Measurements from ENCODE around the gene RNF115.
"Not testable (repeated sequence)": the region's sequence is repeated elsewhere in the genome, so short reads cannot be mapped to it uniquely, and the experiment has no call there.

The RNF115 gene

DNA sequence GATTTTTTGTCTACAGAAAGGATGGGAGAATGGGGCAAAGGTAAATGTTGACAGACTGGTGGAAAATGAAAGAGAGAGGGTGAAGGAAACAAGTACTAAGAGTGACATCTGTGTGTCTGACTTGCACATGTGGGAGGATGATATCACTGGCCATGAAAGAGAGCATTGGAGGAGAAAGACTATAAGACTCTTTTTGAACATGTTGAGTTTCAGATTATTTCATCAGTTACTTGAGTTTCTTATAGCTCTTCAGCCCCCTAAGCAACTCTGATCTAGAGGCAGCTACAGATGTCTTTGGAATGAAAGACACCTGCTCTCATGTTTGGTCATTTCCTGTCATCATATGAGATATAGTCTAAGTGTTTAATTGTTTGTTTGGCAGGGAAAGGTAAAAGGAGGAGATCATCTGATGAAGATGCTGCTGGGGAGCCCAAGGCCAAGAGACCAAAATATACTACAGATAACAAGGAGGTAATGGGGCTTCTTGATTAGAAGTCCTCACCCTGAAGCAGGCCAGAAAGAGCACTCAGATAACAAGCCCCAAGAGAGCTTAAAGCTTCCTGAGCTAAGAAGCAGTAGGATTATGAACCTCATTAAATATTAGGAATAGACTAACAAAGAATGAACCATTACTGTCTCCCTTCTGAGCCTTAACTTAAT lies 4.6 kb upstream of the RNF115 start:
- Histone ChIP-seq H3K9ac (ENCODE audit: low read depth in 1 of 2, low read length in 2 of 2) (no peak overlapping the region), H3K4me1 (ENCODE audit: control insufficient read depth in 1 of 2, insufficient read depth in 2 of 2, low read length in 2 of 2) (peaks cover 8 to 12% of the 10 kb centered on the region in 2 donors), H3K27me3 (ENCODE audit: control insufficient read depth in 1 of 2, insufficient read depth in 2 of 2, low read length in 2 of 2) (no peaks in the 10 kb centered on the region), H3K9me3 (ENCODE audit: control insufficient read depth in 1 of 2, low read length in 2 of 2) (no peaks in the 10 kb centered on the region), H3K36me3 (ENCODE audit: control insufficient read depth in 1 of 2, insufficient read depth in 2 of 2, low read length in 2 of 2) (peaks cover 37 to 72% of the 10 kb centered on the region in 2 donors), H3K4me3 (ENCODE audit: low read depth in 1 of 2, low read length in 2 of 2) (no peak overlapping the region), H3K27ac (ENCODE audit: low read depth, low read length) (no peak overlapping the region)

DNA sequence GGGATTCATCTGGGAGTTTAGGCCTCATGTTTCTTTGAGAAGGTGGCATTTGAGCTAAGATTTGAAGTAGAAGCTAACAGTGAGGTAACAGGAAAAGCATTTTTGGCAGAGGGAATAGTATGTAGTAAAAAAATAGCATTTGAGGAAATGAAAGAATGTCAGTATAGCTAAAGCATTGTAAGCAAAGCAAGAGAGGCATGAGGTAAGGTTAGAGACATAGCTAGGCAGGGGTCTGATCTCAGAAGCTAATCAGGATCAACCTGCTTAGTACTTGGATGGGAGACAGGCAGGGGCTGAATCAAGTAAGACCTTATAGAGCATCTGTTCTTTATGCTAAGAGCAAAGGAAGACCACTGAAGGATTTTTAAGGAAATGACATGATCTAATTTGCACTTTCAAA lies 4.1 kb upstream of the RNF115 start:
- H3K9ac ChIP-seq (ENCODE audit: low read depth in 1 of 2, low read length in 2 of 2) = no peak overlapping the region
- peaks cover 8 to 12% of the 10 kb centered on the region in 2 donors for H3K4me1 ChIP-seq (ENCODE audit: control insufficient read depth in 1 of 2, insufficient read depth in 2 of 2, low read length in 2 of 2)
- no peaks in the 10 kb centered on the region for H3K9me3 ChIP-seq (ENCODE audit: control insufficient read depth in 1 of 2, low read length in 2 of 2)
- peaks cover 32 to 67% of the 10 kb centered on the region in 2 donors for H3K36me3 ChIP-seq (ENCODE audit: control insufficient read depth in 1 of 2, insufficient read depth in 2 of 2, low read length in 2 of 2)
- no peak overlapping the region for H3K4me3 ChIP-seq (ENCODE audit: low read depth in 1 of 2, low read length in 2 of 2)
- no peak overlapping the region for H3K27ac ChIP-seq (ENCODE audit: low read depth, low read length)
- H3K27me3 ChIP-seq (ENCODE audit: control insufficient read depth in 1 of 2, insufficient read depth in 2 of 2, low read length in 2 of 2) = no peaks in the 10 kb centered on the region

DNA sequence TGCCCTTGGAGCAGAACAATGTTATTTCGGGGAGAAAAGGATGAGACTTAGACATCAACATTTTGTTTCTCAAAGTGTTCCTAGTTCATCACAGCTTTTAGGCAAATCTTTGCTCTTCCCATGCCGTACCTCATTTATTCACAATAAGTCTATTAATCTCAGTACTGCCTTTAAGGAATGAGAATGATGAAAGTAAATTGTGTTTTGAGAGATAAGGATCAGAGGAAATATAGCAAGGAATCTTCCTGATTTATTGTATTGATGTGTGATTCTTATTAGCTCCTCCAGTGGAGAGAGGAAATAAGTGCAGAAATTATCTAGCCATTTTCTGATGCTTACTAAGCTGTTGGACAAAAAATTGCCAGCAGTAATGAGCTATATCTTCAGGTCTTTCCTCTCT lies 2.1 kb upstream of the RNF115 start:
- Histone ChIP-seq H3K36me3 (ENCODE audit: control insufficient read depth in 1 of 2, insufficient read depth in 2 of 2, low read length in 2 of 2) (peaks cover 32 to 49% of the 10 kb centered on the region in 2 donors), H3K27ac (ENCODE audit: low read depth, low read length) (no peak overlapping the region)

DNA sequence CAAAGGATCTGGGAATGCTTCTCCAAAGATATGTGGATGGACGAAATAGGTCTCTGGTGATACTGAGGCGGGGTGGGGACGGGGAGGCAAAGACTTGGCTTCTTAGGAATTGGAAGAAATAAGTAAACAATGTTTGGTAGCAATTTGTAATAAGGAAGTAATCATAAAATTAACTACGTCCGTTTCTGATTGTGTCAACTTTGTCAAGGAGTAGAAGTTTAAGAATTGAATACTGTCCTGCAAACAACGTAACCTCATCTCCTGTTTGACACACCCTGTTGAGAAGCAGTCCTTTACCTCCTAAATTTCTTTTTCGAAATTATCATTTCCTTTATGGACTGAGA lies 576 bp upstream of the RNF115 start:
- H3K27ac ChIP-seq (ENCODE audit: low read depth, low read length) = peak overlapping the region; percentile 89
- H3K4me1 ChIP-seq (ENCODE audit: control insufficient read depth in 1 of 2, insufficient read depth in 2 of 2, low read length in 2 of 2) = peaks cover 8 to 12% of the 10 kb centered on the region in 2 donors
- H3K4me3 ChIP-seq (ENCODE audit: low read depth in 1 of 2, low read length in 2 of 2) = peak overlapping the region; percentile 100
- no peaks in the 10 kb centered on the region for H3K9me3 ChIP-seq (ENCODE audit: control insufficient read depth in 1 of 2, low read length in 2 of 2)
- peak overlapping the region; percentile 88 to 95 for H3K9ac ChIP-seq (ENCODE audit: low read depth in 1 of 2, low read length in 2 of 2)
- H3K36me3 ChIP-seq (ENCODE audit: control insufficient read depth in 1 of 2, insufficient read depth in 2 of 2, low read length in 2 of 2) = peaks cover 30 to 33% of the 10 kb centered on the region in 2 donors
- no peaks in the 10 kb centered on the region for H3K27me3 ChIP-seq (ENCODE audit: control insufficient read depth in 1 of 2, insufficient read depth in 2 of 2, low read length in 2 of 2)

More for the DNA sequence above, 2.1 kb upstream of the RNF115 start:
- H3K27me3 ChIP-seq (ENCODE audit: control insufficient read depth in 1 of 2, insufficient read depth in 2 of 2, low read length in 2 of 2) = no peaks in the 10 kb centered on the region
- H3K4me3 ChIP-seq (ENCODE audit: low read depth in 1 of 2, low read length in 2 of 2) = no peak overlapping the region
- no peaks in the 10 kb centered on the region for H3K9me3 ChIP-seq (ENCODE audit: control insufficient read depth in 1 of 2, low read length in 2 of 2)
- H3K4me1 ChIP-seq (ENCODE audit: control insufficient read depth in 1 of 2, insufficient read depth in 2 of 2, low read length in 2 of 2) = peaks cover 8 to 12% of the 10 kb centered on the region in 2 donors
- H3K9ac ChIP-seq (ENCODE audit: low read depth in 1 of 2, low read length in 2 of 2) = no peak overlapping the region

DNA sequence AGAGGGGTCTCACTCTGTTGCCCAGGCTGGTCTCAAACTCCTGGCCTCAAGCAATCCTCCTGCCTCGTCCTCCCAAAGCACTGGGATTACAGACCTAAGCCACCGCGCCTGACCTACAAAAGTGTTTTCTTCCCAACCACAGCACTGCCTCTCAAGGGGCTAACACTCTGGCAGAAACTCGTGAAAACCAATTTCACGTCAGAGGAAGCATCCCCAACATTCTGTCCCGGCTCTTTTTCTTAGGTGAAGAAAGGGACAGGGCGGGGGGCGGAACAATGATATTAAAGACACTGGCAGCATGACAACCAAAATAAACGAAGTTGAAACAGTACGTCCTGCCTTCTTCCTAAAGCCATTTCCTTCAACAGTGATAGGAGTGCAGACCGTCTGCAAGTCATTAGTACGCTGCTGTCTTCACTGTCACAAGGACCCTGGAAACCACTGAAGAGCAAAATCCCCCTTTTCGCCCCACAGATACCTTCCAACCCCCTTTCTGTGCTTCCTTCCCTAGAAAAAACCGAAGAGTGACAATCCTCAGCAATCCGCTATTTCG lies 1.0 kb downstream of the RNF115 start:
- Histone ChIP-seq H3K4me1 (ENCODE audit: control insufficient read depth in 1 of 2, insufficient read depth in 2 of 2, low read length in 2 of 2) (peaks cover 8 to 12% of the 10 kb centered on the region in 2 donors), H3K36me3 (ENCODE audit: control insufficient read depth in 1 of 2, insufficient read depth in 2 of 2, low read length in 2 of 2) (peaks cover 14 to 17% of the 10 kb centered on the region in 2 donors)
- not testable (repeated sequence) for H3K9me3 ChIP-seq (ENCODE audit: control insufficient read depth in 1 of 2, low read length in 2 of 2); H3K27me3 ChIP-seq (ENCODE audit: control insufficient read depth in 1 of 2, insufficient read depth in 2 of 2, low read length in 2 of 2); H3K27ac ChIP-seq (ENCODE audit: low read depth, low read length); H3K9ac ChIP-seq (ENCODE audit: low read depth in 1 of 2, low read length in 2 of 2); H3K4me3 ChIP-seq (ENCODE audit: low read depth in 1 of 2, low read length in 2 of 2)

DNA sequence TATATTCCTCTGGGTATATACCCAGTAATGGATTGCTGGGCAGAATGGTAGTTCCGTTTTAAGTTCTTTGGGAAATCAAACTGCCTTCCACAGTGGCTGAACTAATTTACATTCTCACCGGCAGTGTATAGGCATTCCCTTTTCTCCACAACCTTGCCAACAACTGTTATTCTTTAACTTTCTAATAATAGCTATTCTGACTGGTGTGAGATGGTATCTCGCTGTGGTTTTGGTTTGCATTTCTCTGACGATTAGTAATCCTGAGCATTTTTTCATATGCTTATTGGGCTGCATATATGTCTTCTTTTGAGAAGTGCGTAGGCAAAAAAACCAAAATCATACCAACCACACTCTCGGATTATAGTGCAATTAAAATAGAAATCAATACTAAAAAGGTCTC lies 5.8 kb downstream of the RNF115 start:
- not testable (repeated sequence) for H3K4me3 ChIP-seq (ENCODE audit: low read depth in 1 of 2, low read length in 2 of 2); H3K27ac ChIP-seq (ENCODE audit: low read depth, low read length); H3K9ac ChIP-seq (ENCODE audit: low read depth in 1 of 2, low read length in 2 of 2); H3K9me3 ChIP-seq (ENCODE audit: control insufficient read depth in 1 of 2, low read length in 2 of 2); H3K36me3 ChIP-seq (ENCODE audit: control insufficient read depth in 1 of 2, insufficient read depth in 2 of 2, low read length in 2 of 2); H3K4me1 ChIP-seq (ENCODE audit: control insufficient read depth in 1 of 2, insufficient read depth in 2 of 2, low read length in 2 of 2); H3K27me3 ChIP-seq (ENCODE audit: control insufficient read depth in 1 of 2, insufficient read depth in 2 of 2, low read length in 2 of 2)

DNA sequence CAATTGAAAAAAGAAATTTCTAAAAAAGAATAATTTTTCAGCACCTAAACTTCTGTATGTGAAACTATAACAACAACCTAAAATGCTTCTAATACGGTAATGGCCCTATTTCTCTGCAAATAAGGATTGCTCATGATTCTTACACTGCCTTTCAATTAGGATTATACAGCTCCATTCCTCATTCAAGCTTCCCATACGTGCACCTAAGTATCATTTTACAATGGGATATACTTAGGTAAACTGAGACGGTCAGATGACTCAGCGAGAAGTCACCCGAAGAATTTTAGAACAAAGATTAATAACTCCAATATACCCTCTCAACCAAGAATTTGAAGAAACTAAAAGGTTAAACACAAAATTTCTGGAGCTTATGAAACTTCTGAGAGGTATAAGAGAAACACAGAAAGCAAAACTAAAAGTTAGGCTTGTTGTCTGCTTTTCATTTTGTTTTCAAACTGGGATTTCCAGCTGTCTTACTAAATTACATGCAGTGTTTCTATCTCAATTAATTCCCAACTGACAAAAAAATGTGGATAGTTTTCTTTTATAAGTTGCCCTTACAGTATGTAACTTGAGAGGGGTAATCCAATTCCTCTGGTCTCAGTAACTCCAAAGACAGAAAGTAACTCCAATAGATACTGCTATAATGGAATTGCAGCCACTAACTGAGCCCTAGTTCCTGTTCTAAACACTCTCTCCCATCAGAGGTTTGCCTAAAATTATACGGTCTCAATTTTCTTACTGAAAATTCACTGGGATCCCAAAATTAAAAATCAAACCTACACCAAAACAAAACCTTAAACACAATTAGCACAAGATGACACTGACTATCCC lies 10.7 kb downstream of the RNF115 start:
- H3K4me3 ChIP-seq (ENCODE audit: low read depth in 1 of 2, low read length in 2 of 2); H3K9ac ChIP-seq (ENCODE audit: low read depth in 1 of 2, low read length in 2 of 2); H3K4me1 ChIP-seq (ENCODE audit: control insufficient read depth in 1 of 2, insufficient read depth in 2 of 2, low read length in 2 of 2); H3K27ac ChIP-seq (ENCODE audit: low read depth, low read length); H3K36me3 ChIP-seq (ENCODE audit: control insufficient read depth in 1 of 2, insufficient read depth in 2 of 2, low read length in 2 of 2); H3K9me3 ChIP-seq (ENCODE audit: control insufficient read depth in 1 of 2, low read length in 2 of 2); H3K27me3 ChIP-seq (ENCODE audit: control insufficient read depth in 1 of 2, insufficient read depth in 2 of 2, low read length in 2 of 2): not testable (repeated sequence)

DNA sequence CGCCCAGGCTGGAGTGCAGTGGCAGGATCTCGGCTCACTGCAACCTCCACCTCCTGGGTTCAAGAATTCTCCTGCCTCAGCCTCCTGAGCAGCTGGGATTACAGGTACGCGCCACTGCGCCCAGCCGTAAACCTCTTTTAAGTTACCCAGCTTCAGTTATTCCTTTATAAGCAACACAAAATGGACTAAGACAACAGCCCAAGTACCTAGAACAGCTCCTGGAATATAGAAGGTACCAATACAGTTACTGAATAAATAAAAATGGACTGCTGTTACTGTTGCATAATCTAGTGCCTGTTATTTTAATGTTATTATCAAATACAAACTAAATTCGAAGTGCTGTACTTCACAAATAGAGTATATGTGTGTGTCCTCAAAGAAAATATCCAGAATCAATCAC lies 17.1 kb downstream of the RNF115 start:
- Histone ChIP-seq H3K9ac (ENCODE audit: low read depth in 1 of 2, low read length in 2 of 2) (no peak overlapping the region), H3K36me3 (ENCODE audit: control insufficient read depth in 1 of 2, insufficient read depth in 2 of 2, low read length in 2 of 2) (no peaks in the 10 kb centered on the region), H3K9me3 (ENCODE audit: control insufficient read depth in 1 of 2, low read length in 2 of 2) (no peaks in the 10 kb centered on the region), H3K27ac (ENCODE audit: low read depth, low read length) (no peak overlapping the region), H3K4me3 (ENCODE audit: low read depth in 1 of 2, low read length in 2 of 2) (no peak overlapping the region), H3K27me3 (ENCODE audit: control insufficient read depth in 1 of 2, insufficient read depth in 2 of 2, low read length in 2 of 2) (no peaks in the 10 kb centered on the region), H3K4me1 (ENCODE audit: control insufficient read depth in 1 of 2, insufficient read depth in 2 of 2, low read length in 2 of 2) (no peaks in the 10 kb centered on the region)

DNA sequence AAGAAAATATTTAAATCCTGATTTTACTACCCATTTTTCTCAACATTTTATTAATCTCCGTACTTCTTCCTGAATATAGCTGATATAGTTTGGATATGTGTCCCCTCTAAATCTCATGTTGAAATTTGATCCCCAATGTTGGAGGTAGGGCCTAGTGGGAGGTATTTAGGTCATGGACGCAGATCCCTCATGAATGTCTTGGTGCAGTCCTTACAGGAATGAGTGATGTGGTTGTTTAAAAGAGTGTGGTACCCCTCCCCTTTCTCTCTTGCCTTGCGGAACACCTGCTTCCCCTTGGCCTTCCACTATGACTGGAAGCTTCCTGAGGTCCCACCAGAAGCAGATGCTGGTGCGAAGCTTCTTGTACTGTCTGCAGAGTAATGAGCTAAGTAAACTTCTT lies 17.5 kb downstream of the RNF115 start:
- H3K9me3 ChIP-seq (ENCODE audit: control insufficient read depth in 1 of 2, low read length in 2 of 2) = no peaks in the 10 kb centered on the region
- H3K36me3 ChIP-seq (ENCODE audit: control insufficient read depth in 1 of 2, insufficient read depth in 2 of 2, low read length in 2 of 2) = no peaks in the 10 kb centered on the region
- no peak overlapping the region for H3K9ac ChIP-seq (ENCODE audit: low read depth in 1 of 2, low read length in 2 of 2)
- H3K4me3 ChIP-seq (ENCODE audit: low read depth in 1 of 2, low read length in 2 of 2) = no peak overlapping the region
- no peak overlapping the region for H3K27ac ChIP-seq (ENCODE audit: low read depth, low read length)
- H3K4me1 ChIP-seq (ENCODE audit: control insufficient read depth in 1 of 2, insufficient read depth in 2 of 2, low read length in 2 of 2) = no peaks in the 10 kb centered on the region
- H3K27me3 ChIP-seq (ENCODE audit: control insufficient read depth in 1 of 2, insufficient read depth in 2 of 2, low read length in 2 of 2) = no peaks in the 10 kb centered on the region

DNA sequence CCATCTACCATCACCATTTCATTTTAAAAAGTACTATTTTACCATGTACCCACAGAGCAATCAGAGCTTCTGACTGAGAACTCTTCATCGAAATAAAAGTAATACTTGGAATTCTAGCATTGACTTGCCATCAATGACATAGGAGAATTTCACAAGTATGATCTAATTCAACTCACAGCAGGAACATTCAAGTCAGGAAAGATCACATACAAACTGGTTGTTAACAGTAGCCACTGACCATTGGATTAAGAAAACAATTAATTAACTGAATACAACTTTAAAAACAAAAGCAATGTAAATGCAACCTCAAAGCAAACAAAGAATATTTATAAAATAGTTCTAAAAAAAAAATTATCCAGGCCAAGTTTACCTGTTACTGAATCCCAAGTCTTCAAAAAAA lies 18.8 kb downstream of the RNF115 start:
- Histone ChIP-seq H3K9me3 (ENCODE audit: control insufficient read depth in 1 of 2, low read length in 2 of 2) (no peaks in the 10 kb centered on the region), H3K27me3 (ENCODE audit: control insufficient read depth in 1 of 2, insufficient read depth in 2 of 2, low read length in 2 of 2) (no peaks in the 10 kb centered on the region), H3K36me3 (ENCODE audit: control insufficient read depth in 1 of 2, insufficient read depth in 2 of 2, low read length in 2 of 2) (no peaks in the 10 kb centered on the region), H3K4me3 (ENCODE audit: low read depth in 1 of 2, low read length in 2 of 2) (no peak overlapping the region), H3K4me1 (ENCODE audit: control insufficient read depth in 1 of 2, insufficient read depth in 2 of 2, low read length in 2 of 2) (no peaks in the 10 kb centered on the region), H3K9ac (ENCODE audit: low read depth in 1 of 2, low read length in 2 of 2) (no peak overlapping the region), H3K27ac (ENCODE audit: low read depth, low read length) (no peak overlapping the region)

Measured in duodenal mucosa (tissue), 2 donors.